Lower leg skin (tissue), 4 donors: ENCODE results near the gene SPINK9. TPM values are rescaled to one million over a fixed set of nuclear protein-coding genes. Genes with fewer than 3 reads are reported as not detected.

ENCODE experiments used
- DNase-seq, 2 donors: peaks; one replicate each; pipeline ENCODE4 v3.0.0-alpha.2; 2019; ENCODE audit warnings: low spot score in 2 of 2
- H3K4me3 ChIP-seq: fragments of 200-600 bp; sonication (generic); 2 replicates; pipeline ENCODE4 v1.5.1; 2017; ENCODE audit warnings: mild to moderate bottlenecking, low read depth; ENCODE audit not compliant: poor library complexity, severe bottlenecking
- CTCF ChIP-seq, 3 donors: fragments of 450-650 bp; IDR thresholded peaks; one replicate each; pipeline ENCODE4 v1.5.1; 2016; ENCODE audit warnings: antibody characterized with exemption in 3 of 3, mild to moderate bottlenecking in 3 of 3, moderate library complexity in 2 of 3
- POLR2A ChIP-seq, 2 donors: fragments of 450-650 bp; IDR thresholded peaks; one replicate each; pipeline ENCODE4 v1.6.1; 2016 to 2017; ENCODE audit warnings: antibody characterized with exemption in 2 of 2, mild to moderate bottlenecking in 1 of 2, moderate library complexity in 1 of 2
- WGBS, 2 donors: methylation state at CpG; one replicate each; pipeline ENCODE4 v1.1.5; 2018; 5-methylcytosine and 5-hydroxymethylcytosine counted together
- intact Hi-C: fragments of 100-400 bp; cut with DNase I; formaldehyde crosslinking; loops from one replicate; pipeline ENCODE4 v1.15.0; 2023; ENCODE audit warnings: low total_unique reads
- total RNA-seq, 4 donors: library from RNA; depleted of rRNA; stranded (reverse); fragments of >200 nt; gene quantifications; one replicate each; pipeline ENCODE4 v1.1.0, GENCODE V29; 2016

The SPINK9 gene
- total RNA-seq, 4 donors from 2014 or later, result not detected

- DNase-seq, result peak; percentile 96 to 99
- peak within 1 kb of the TSS; percentile 87 for H3K4me3 ChIP-seq
- intact Hi-C loops, result no loop called here
- WGBS, 2 donors, result 1% methylated on average over 34 to 40 of the region's 45 CpGs
- TF ChIP-seq POLR2A (IDR thresholded peaks at IDR 0.05) (no peak), CTCF (IDR thresholded peaks at IDR 0.05) (no peak)
Measured at GRCh38 chr5:148383564-148384379, 48.4 kb downstream of the SPINK9 start, which contains the start of gene FBXO38. TSS of gene FBXO38 (plus strand) at chr5:148383958. CDS start at chr5:148394777, 10,819 bp downstream.

GRCh38 chr5:148384380-148384737 is 49.0 kb downstream of the SPINK9 start:
- TF ChIP-seq CTCF (IDR thresholded peaks at IDR 0.05), result no peak
- TF ChIP-seq POLR2A (IDR thresholded peaks at IDR 0.05), result no peak
- intact Hi-C loops, result no loop called here
- WGBS, 2 donors, result 2 to 3% methylated on average over 6 of the region's 6 CpGs
- H3K4me3 ChIP-seq, result peak overlapping the region; percentile 87
- no peak for DNase-seq

- no peak for TF ChIP-seq POLR2A (IDR thresholded peaks at IDR 0.05)
- no peak for TF ChIP-seq CTCF (IDR thresholded peaks at IDR 0.05)
- 90 to 94% methylated on average over 1 of the region's 1 CpG for WGBS, 2 donors
- no peak overlapping the region for H3K4me3 ChIP-seq
- DNase-seq, result no peak
- intact Hi-C loops, result no loop called here
Measured at GRCh38 chr5:148385094-148385493, 49.7 kb downstream of the SPINK9 start.

GRCh38 chr5:148386041-148386440 is 50.7 kb downstream of the SPINK9 start:
- WGBS, 2 donors, result 96 to 100% methylated on average over 1 of the region's 1 CpG
- intact Hi-C loops, result no loop called here
- TF ChIP-seq CTCF (IDR thresholded peaks at IDR 0.05), result no peak
- no peak for TF ChIP-seq POLR2A (IDR thresholded peaks at IDR 0.05)
- no peak for DNase-seq
- H3K4me3 ChIP-seq, result no peak overlapping the region

GRCh38 chr5:148387325-148387724 is 52.0 kb downstream of the SPINK9 start:
- TF ChIP-seq CTCF (IDR thresholded peaks at IDR 0.05) (no peak), POLR2A (IDR thresholded peaks at IDR 0.05) (no peak)
- DNase-seq, result no peak
- intact Hi-C loops, result no loop called here
- WGBS, 2 donors, result 55 to 67% methylated on average over 3 of the region's 3 CpGs
- H3K4me3 ChIP-seq, result no peak overlapping the region
